ENCODE measurements around the gene CASZ1. TPM values are rescaled to one million over a fixed set of nuclear protein-coding genes. Genes with fewer than 3 reads are reported as not detected.

The CASZ1 gene
- total RNA-seq, 1 donor from 2014 or later: 50.3 TPM

GRCh38 chr1:10685808-10686403 is 110.5 kb downstream of the CASZ1 start:
- intact Hi-C loops (cut with DNase I): no loop called here
- ATAC-seq (ENCODE audit: poor library complexity) (peak; percentile 68), DNase-seq (no peak)

- intact Hi-C loops (cut with DNase I): no loop called here
Measured at GRCh38 chr1:10685196-10685807, 111.1 kb downstream of the CASZ1 start.

GRCh38 chr1:10684221-10684620 is 112.2 kb downstream of the CASZ1 start:
- DNase-seq (no peak), ATAC-seq (ENCODE audit: poor library complexity) (no peak)
- intact Hi-C loops (cut with DNase I): no loop called here

More at GRCh38 chr1:10685196-10685807, 111.1 kb downstream of the CASZ1 start:
- DNase-seq: no peak
- peak; percentile 14 for ATAC-seq (ENCODE audit: poor library complexity)

GRCh38 chr1:10682449-10683309 is 113.8 kb downstream of the CASZ1 start:
- intact Hi-C loops (cut with DNase I): no loop called here
- ATAC-seq (ENCODE audit: poor library complexity): no peak
- DNase-seq: no peak

GRCh38 chr1:10682108-10682445 is 114.4 kb downstream of the CASZ1 start:
- DNase-seq (no peak), ATAC-seq (ENCODE audit: poor library complexity) (no peak)
- intact Hi-C loops (cut with DNase I): no loop called here

DNA sequence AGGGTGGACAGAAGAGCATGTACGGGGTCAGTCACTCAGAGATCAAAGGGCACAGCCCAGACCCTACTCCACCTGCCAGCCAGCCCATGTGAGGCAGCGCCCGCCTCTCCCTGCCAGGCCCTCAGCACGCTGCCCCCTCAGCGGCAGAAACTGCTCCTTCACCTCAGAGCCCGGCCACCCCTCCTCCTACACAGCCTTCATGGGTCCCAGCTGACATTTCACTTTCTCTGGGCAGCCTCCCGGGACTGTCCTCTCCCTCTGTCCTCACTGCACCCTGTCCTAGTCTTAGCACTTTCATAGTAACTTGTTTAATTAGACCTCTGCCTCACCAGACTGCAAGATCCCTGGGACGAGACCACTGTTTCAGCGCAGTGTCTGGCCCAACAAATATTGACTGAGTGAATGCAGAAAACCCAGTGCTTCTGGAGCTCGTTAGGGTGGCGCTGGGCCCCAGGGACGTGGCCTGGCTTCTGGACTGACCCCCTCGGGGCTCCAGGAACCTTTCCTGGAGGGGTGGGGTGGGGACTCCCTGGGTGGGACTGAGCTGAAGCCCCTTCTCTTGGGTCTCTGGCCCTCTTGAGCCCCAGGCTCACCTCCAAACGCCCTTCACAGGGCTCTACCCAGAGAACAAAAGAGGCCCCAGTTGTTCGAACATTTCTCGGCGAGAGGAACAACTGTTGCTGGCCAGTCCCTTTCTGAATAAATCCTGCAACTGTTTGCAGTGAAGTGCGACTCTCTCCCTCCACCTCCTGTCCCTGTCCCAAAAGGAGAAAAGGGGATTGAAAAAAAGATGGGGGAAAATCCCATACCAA is 114.9 kb downstream of the CASZ1 start:
- no peak for ATAC-seq (ENCODE audit: poor library complexity)
- intact Hi-C loops (cut with DNase I): no loop called here
- no peak for DNase-seq

- intact Hi-C loops (cut with DNase I): no loop called here
- ATAC-seq (ENCODE audit: poor library complexity) (no peak), DNase-seq (no peak)
Measured at GRCh38 chr1:10680487-10680886, 116.0 kb downstream of the CASZ1 start.

DNA sequence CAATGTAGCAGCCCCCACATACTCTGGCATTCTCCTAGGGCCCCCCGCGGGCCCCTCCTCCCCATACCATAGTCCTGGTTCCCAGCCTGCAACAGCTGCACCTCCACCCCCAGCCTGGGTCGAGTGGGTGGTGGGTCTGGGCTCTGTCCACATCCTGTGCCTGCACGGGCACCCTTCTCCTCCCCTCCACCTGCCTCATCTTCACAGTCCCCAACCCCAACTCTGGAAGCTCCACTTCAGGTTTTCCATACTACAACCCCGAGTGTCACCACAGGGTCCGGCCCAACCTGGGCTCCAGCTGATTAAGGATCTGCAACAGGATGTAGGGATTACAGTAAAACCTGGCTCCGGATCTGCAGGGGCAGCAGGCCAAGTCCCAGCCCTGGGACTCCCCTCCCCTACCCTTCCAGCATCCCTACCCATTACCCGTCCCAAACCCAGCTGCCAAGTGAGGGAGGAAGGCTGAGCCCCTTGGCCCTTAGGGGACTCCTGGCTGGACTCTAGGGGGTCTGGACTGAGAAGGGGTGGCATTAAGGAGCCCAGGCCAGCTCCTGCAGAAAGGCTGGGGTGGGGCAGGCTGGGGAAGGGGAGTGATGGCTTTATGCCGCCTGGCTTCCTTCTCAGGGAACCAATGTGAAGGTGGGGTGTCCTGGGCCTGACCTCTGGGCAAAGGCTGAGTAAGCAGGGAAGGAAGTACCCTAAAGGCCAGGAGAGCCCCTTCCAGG is 116.8 kb downstream of the CASZ1 start:
- intact Hi-C loops (cut with DNase I): no loop called here
- ATAC-seq (ENCODE audit: poor library complexity): no peak
- no peak for DNase-seq

GRCh38 chr1:10678852-10679251 is 117.6 kb downstream of the CASZ1 start:
- intact Hi-C loops (cut with DNase I): no loop called here
- no peak for ATAC-seq (ENCODE audit: poor library complexity)
- no peak for DNase-seq

GRCh38 chr1:10678402-10678801 is 118.0 kb downstream of the CASZ1 start:
- no peak for DNase-seq
- no peak for ATAC-seq (ENCODE audit: poor library complexity)
- intact Hi-C loops (cut with DNase I): no loop called here

- ATAC-seq (ENCODE audit: poor library complexity) (peak; percentile 61), DNase-seq (no peak)
- intact Hi-C loops (cut with DNase I): no loop called here
Measured at GRCh38 chr1:10677491-10678391, 118.7 kb downstream of the CASZ1 start.

DNA sequence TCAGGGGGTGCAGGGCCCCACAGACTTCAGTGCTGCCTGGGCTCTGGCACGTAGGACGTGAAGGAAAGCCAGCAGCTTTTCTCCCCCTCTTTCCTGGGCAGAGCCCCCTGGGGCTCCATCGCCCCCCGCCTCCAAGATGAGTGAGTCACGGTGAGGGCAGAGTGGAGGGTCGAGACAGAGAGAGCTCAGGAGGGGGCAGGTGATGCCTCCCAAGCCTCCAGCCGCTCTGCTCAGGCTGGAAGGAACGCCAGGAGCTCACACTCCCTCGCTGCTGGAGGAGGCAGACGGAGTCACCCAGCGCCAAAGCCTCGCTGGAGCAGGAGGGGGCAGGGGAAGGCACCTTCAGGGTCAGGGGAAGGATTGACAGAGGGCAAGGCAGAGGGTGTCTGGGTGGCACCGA is 119.5 kb downstream of the CASZ1 start:
- ATAC-seq (ENCODE audit: poor library complexity): no peak
- no peak for DNase-seq
- intact Hi-C loops (cut with DNase I): no loop called here

GRCh38 chr1:10675813-10676212 is 120.6 kb downstream of the CASZ1 start:
- no peak for ATAC-seq (ENCODE audit: poor library complexity)
- no peak for DNase-seq
- intact Hi-C loops (cut with DNase I): no loop called here

GRCh38 chr1:10674700-10675609 is 121.5 kb downstream of the CASZ1 start:
- no peak for ATAC-seq (ENCODE audit: poor library complexity)
- intact Hi-C loops (cut with DNase I): no loop called here
- DNase-seq: no peak

- intact Hi-C loops (cut with DNase I): no loop called here
- no peak for DNase-seq
Measured at GRCh38 chr1:10674222-10674621, 122.2 kb downstream of the CASZ1 start.

GRCh38 chr1:10673109-10673711 is 123.2 kb downstream of the CASZ1 start:
- DNase-seq (no peak), ATAC-seq (ENCODE audit: poor library complexity) (no peak)
- intact Hi-C loops (cut with DNase I): no loop called here

More at GRCh38 chr1:10674222-10674621, 122.2 kb downstream of the CASZ1 start:
- ATAC-seq (ENCODE audit: poor library complexity): no peak

All from Right ventricle myocardium superior (tissue), 1 donor.